Epithelial cell of prostate (primary cell): ENCODE results near the gene GLB1L.
A peak's percentile ranks its signal among the peaks of the same experiment; 100 is the strongest.
"Not testable (repeated sequence)": the region's sequence is repeated elsewhere in the genome, so short reads cannot be mapped to it uniquely, and the experiment has no call there.

Source experiments
- DNase-seq: peaks from one replicate; pipeline ENCODE4 v3.0.0-alpha.2; 2011; ENCODE audit warnings: low read depth, low spot score
- H3K27ac ChIP-seq: fragments of 450-650 bp; 2 replicates; pipeline ENCODE4 v1.5.1; 2017; ENCODE audit warnings: mild to moderate bottlenecking

GLB1L gene

GRCh38 chr2:219282375-219282774 lies 37.1 kb upstream of the GLB1L start:
- H3K27ac ChIP-seq = no peak overlapping the region
- DNase-seq = no peak

DNA sequence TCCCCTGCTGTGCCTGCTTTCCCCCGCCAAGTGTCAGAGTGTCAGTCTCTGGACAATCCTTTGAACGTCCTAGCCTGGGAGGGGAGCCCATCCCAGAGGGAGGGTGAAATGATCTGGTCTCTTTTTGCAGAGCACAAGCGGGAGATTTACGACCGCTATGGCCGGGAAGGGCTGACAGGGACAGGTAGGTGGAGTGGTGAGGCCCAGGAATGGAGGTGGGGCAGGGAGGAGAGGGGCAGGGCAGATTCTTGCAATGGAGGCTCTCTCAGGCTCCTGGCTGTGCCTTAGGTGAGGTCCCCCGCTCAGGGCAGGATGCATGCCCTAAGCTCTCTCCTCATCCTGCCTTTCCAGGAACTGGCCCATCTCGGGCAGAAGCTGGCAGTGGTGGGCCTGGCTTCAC lies 36.3 kb upstream of the GLB1L start:
- H3K27ac ChIP-seq = no peak overlapping the region
- no peak for DNase-seq

DNA sequence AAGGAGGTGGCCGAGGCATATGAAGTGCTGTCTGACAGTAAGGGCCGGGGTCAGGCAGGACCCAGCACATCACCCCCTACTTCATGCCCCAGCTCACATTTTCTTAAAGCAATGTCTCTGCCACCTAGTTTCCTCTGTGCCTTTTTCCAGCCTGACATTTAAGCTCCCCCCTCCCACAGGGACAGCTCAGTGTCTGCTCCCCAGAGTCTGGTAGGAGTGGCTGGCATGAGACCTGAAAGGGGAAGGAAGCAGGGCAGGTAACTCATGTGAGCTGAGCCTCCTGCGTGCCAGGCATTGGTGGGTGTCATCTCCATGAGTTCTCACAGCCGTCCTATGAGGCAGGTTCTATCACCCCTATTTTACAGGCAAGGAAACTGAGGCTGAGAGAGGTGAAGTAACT lies 35.4 kb upstream of the GLB1L start:
- no peak overlapping the region for H3K27ac ChIP-seq
- no peak for DNase-seq

DNA sequence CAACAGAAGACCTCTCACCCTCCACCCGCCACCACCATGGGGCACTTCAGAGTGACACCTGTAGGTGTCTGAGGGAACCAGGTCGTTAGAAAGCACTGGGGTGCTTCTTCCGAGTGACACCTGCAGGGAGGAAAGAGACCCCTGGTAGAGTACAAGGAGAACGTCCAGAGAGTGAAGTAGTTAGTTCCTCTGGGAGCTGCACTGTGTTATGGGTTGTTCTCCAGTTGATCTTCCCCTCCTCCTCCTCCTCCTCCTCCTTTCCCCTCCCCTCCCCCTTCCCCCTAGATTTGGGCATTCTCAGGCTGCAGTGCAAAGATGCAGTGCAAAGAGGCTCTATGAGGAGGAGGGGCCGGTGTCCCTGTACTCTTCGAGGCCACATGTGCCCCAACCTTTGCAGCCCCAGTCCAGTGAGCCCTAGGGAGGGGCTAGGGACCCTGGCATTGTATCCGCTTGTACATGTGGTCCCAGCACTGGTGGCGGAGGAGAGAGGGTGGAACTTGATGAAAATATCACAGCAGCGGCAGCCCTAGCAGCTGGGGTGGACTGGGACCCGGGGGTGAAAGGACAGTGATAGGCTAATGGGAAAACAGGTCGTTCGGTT lies 34.8 kb upstream of the GLB1L start:
- peak overlapping the region; percentile 94 for H3K27ac ChIP-seq
- DNase-seq = no peak

GRCh38 chr2:219279151-219279915 lies 34.1 kb upstream of the GLB1L start, which contains the start of gene DNAJB2:
Gene DNAJB2 (plus strand): TSS chr2:219279366. CDS start chr2:219279834, 468 bp downstream.
- DNase-seq = peak; percentile 98

GRCh38 chr2:219278655-219279150 lies 33.5 kb upstream of the GLB1L start:
- H3K27ac ChIP-seq = peak overlapping the region; percentile 94
- DNase-seq = no peak

More at GRCh38 chr2:219279151-219279915, 34.1 kb upstream of the GLB1L start, which contains the start of gene DNAJB2:
- peak within 1 kb of the TSS; percentile 94 for H3K27ac ChIP-seq

DNA sequence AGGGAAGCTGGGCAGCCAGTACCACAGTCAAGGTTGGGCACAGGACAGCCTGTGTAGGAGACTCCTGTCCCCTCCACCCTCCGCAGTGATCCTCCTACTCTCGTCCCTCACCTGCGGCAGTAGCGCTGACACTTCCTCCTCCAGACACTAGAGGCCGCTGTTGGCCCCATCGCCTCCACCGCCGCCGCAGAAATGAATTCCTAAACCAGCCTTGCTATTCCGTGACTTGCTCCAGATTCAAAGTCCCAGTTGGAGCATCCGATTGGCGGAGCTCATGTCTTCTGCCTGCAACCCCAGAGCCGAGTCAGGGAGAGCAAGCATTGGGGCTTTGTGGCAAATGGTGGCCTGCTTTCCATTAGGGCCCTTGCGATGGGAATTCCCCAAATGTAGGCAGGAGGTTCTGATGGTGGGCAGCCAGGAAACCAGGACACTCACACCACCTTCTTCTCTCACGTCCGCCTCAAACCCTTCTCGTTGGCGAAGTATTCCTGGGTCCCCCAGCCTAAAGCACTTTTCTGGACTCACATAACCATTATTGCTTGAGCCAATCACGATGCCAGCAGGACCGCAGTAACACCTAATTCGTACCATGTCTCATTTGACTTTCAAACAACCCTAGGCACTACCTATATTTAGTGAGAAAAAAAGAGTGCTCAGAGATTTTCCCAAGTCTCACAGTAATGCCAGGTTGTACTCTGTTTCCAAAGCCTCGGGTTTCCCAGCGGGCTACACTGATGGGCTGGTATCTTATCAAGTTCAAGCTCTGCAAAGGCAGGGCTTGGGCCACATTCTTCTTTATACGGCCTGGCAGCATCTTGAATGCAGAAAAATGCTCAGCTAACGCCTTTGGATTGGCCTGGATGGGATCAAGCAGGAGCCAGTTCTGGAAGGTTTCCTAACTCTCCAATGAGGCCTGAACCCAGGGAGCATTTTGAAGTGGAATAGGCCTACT lies 32.7 kb upstream of the GLB1L start:
- peak overlapping the region; percentile 94 for H3K27ac ChIP-seq
- no peak for DNase-seq

- peak; percentile 78 for DNase-seq
- peak overlapping the region; percentile 100 for H3K27ac ChIP-seq
Measured at GRCh38 chr2:219274361-219274921, 29.2 kb upstream of the GLB1L start.

- peak; percentile 94 for DNase-seq
- peak overlapping the region; percentile 100 for H3K27ac ChIP-seq
Measured at GRCh38 chr2:219273937-219274336, 28.7 kb upstream of the GLB1L start.

- peak overlapping the region; percentile 100 for H3K27ac ChIP-seq
- DNase-seq = no peak
Measured at GRCh38 chr2:219272995-219273394, 27.8 kb upstream of the GLB1L start.

- H3K27ac ChIP-seq = peak overlapping the region; percentile 100
- DNase-seq = no peak
Measured at GRCh38 chr2:219272356-219272755, 27.1 kb upstream of the GLB1L start.

GRCh38 chr2:219271021-219271420 lies 25.8 kb upstream of the GLB1L start:
- DNase-seq = no peak

DNA sequence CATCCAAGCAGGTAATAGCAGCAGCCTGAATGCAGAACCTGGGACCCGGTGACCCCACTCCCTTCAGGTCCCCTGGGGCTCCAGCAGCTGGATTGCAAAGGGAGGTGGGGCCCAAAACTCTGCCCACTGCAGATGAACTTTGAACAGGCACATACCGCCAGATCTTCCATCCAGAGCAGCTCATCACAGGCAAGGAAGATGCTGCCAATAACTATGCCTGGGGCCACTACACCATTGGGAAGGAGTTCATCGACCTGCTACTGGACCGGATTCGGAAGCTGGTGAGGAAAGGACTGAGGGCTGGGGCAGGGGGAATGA lies 24.8 kb upstream of the GLB1L start:
- no peak for DNase-seq
- H3K27ac ChIP-seq = peak overlapping the region; percentile 34

More at GRCh38 chr2:219271021-219271420, 25.8 kb upstream of the GLB1L start:
- no peak overlapping the region for H3K27ac ChIP-seq

DNA sequence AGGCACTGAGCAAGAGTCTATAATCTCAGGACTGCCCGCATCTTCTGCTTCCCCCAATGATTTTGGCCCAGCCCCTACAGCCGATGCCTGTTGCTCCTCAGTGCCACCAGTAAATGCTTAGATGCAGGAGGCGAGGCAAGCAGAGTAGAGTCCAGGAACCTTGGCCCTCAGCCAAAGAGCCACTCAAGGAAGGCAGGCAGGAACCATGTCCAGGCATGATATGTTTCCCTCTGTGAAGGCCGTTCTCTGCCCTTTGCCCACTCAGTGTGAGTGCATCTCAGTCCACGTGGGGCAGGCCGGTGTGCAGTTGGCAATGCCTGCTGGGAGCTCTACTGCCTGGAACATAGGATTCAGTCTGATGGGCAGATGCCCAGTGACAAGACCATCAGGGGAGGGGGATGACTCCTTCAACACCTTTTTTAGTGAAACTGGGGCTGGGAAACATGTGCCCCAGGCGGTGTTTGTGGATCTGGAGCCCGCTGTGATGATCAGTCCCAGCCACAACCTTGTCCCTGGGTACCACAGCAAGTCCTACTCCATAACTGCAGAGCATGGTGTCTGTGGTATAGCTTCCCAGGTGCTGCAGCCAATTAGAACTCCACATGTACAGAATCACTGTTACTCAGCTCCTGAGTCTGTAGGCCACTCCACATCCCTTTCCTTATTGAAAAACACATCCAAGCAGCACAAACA lies 24.3 kb upstream of the GLB1L start:
- H3K27ac ChIP-seq = peak overlapping the region; percentile 34
- DNase-seq = no peak

- no peak overlapping the region for H3K27ac ChIP-seq
- DNase-seq = no peak
Measured at GRCh38 chr2:219268294-219268693, 23.1 kb upstream of the GLB1L start.

GRCh38 chr2:219266886-219267285 lies 21.6 kb upstream of the GLB1L start:
- no peak for DNase-seq
- H3K27ac ChIP-seq = no peak overlapping the region

DNA sequence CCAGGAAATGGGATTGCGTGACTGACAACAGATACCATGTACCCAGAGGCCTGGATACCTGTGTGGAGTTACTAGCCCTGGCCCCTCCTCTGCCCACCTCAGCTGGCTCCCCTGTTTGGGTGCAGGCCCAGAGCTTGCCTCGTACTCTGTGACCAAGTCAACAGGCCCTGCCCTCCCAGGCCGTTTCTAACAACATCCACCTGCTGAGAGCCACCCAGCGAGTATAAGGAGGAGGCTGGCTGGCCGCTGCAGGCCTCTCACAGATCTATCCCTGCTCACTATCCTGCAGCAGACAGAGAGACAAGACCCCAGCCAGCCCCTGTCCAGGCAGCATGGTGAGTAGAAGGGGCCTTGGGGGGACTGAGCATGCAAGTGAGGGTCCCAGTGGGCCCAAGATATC lies 21.0 kb upstream of the GLB1L start:
- DNase-seq = no peak
- H3K27ac ChIP-seq = no peak overlapping the region

DNA sequence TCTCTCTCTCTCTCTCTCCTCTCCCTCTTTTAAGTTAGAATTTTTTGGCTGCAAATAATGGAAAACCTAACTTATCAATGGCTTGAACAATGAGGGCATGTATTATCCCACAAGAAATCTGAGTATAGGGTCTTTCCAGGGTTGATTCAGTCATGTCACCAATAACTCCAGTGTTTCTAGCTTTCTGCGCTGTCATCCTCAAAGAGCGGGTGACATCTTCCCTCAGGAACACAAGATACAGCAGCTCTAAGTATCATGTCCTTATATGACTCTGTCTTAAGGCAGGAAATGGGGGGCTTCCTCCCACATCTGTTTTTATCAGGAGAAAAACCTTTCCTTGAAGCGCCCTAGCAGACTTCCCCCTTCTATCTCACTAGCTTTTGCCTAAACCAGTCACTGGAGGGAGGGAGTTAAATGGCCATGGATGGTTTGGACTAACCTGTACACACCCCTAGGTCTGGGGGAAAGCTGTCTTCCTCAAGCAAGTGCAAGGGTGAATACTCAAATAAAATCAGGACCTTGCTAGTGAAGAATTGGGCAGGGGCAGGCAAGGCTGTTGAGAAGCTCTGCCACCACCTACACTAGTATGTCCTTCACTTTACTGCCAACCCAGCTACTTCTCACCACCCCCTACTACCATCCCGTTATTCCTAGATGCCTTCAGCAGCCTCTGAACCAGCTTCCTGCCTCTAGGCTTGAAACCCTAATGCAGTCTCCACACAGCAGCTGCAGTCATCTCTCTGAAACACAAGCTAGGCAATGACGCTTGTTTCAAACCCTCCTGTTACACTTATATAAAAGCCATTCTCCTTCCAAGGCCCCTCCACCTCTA lies 16.0 kb upstream of the GLB1L start:
- H3K27ac ChIP-seq = no peak overlapping the region
- DNase-seq = no peak

GRCh38 chr2:219258942-219259341 lies 13.7 kb upstream of the GLB1L start:
- H3K27ac ChIP-seq, DNase-seq: not testable (repeated sequence)
